Loucy (cell line): Measurements from ENCODE around the gene FAM168A.

ENCODE experiments used
- EZH2phosphoT487 ChIP-seq: fragments of 200-600 bp; IDR thresholded peaks from 2 replicates; pipeline ENCODE4 v1.6.1; 2018; ENCODE audit warnings: antibody characterized with exemption, mild to moderate bottlenecking, moderate library complexity, borderline replicate concordance
- TF ChIP-seq, protein P1 (sequence below): fragments of 200-600 bp; sonication (generic); conservative IDR thresholded peaks from 2 replicates; pipeline ENCODE4 v1.5.1; 2014; ENCODE audit warnings: mild to moderate bottlenecking, antibody characterized with exemption, low read length

DNA sequence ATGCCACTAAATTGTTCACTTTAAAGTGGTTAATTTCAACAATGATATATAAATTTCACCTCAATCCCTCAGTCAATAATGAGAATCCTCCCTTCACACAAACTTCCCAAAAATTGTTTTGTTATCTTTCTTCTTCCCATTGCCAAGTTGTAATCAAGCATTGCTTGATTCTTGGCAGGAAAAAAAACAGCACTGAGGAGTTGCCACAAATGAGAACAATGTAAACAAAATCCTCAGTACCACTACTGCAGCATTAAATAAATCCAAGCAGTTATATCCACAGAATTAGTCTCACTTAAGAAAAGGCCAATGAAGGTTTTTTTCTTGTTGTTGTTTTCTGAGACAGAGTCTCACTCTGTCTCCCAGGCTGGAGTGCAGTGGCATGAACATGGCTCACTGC, 38.2 kb downstream of the FAM168A start:
- TF ChIP-seq, protein P1, sequence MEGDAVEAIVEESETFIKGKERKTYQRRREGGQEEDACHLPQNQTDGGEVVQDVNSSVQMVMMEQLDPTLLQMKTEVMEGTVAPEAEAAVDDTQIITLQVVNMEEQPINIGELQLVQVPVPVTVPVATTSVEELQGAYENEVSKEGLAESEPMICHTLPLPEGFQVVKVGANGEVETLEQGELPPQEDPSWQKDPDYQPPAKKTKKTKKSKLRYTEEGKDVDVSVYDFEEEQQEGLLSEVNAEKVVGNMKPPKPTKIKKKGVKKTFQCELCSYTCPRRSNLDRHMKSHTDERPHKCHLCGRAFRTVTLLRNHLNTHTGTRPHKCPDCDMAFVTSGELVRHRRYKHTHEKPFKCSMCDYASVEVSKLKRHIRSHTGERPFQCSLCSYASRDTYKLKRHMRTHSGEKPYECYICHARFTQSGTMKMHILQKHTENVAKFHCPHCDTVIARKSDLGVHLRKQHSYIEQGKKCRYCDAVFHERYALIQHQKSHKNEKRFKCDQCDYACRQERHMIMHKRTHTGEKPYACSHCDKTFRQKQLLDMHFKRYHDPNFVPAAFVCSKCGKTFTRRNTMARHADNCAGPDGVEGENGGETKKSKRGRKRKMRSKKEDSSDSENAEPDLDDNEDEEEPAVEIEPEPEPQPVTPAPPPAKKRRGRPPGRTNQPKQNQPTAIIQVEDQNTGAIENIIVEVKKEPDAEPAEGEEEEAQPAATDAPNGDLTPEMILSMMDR, result no peak
- no peak for TF ChIP-seq EZH2phosphoT487
